Measurements from ENCODE around the gene MYOZ1.

- TF ChIP-seq CTCF (optimal IDR thresholded peaks at IDR 0.05 in 1 of 3, IDR thresholded peaks at IDR 0.05 in 1 of 3, conservative IDR thresholded peaks at IDR 0.05 in 1 of 3; ENCODE audit: extremely low read depth in 1 of 3, insufficient read depth in 2 of 3, low read length in 3 of 3) (no peak), EZH2 (IDR thresholded peaks at IDR 0.05; ENCODE audit: low read length) (no peak)
Observed at GRCh38 chr10:73591935-73592699, 49.2 kb downstream of the MYOZ1 start.
